Measurements from ENCODE around the gene NR1H2.
"Not testable (repeated sequence)": the region's sequence is repeated elsewhere in the genome, so short reads cannot be mapped to it uniquely, and the experiment has no call there.

The NR1H2 gene

DNA sequence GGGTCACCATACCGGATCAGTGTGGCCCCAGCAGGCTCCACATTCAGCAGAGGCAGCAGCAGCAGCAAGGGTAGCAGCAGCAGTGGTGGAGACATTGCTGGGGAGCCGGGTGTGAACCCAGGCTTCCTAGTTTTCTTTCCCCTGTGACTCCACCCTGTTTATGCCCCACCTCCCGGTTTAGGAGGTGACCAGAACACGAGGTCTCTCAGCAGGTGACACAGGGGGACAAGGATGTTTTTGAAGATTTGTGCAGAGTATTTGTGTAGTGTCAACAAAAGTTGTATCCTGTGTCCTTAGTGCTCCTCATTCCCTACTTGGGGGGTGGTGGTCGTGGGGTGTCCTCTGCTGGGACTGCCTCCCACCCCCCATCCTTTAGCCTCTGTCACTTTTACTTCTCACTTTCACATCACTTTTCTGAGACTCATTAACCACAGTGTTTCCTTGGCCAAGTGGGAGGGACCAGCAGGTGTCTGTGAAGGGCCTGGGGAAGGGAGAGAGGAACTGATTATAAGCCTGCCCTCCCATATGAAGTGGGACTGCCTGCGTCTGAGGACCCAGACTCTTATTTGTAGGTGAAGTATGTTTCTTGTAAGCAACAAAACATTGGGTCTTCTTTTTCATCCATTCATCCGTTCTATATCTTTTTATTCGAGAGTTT lies 31.5 kb upstream of the NR1H2 start:
- DNase-seq: no peak
- H3K4me3 ChIP-seq (ENCODE audit: insufficient read depth, low read depth, low read length, poor library complexity, severe bottlenecking): no peak overlapping the region

DNA sequence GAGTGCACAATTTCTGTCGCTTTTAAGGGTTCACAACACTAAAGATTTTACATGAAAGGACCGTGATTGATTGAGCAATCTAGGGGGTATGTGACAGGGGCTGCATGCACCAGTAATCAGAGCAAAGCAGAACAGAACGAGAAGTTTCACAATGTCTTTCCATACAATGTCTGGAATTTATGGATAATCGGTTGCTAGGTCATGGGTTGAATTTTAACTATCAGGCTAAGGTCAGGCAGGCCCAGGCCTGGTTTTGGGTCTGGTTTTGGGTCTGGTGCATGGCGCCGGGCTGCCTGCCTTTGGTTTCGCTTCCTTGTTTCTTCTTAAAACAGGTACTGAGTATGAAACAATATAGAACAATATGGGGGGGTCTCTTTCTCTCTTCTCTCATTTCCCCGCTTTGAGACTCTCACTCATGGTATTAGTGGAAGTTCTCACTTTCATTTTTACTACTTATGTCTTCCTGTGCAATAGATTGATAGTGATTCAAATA lies 29.1 kb upstream of the NR1H2 start:
- not testable (repeated sequence) for H3K36me3 ChIP-seq (ENCODE audit: control insufficient read depth, insufficient read depth, low read length); H3K9me3 ChIP-seq (ENCODE audit: control insufficient read depth, low read length); H3K27ac ChIP-seq (ENCODE audit: insufficient read depth, low read length, poor library complexity, severe bottlenecking); DNase-seq; H3K4me3 ChIP-seq (ENCODE audit: insufficient read depth, low read depth, low read length, poor library complexity, severe bottlenecking); H3K27me3 ChIP-seq (replicated peaks; ENCODE audit: control insufficient read depth, insufficient read depth, low read length, poor library complexity, severe bottlenecking); H3K4me1 ChIP-seq (ENCODE audit: control insufficient read depth, insufficient read depth, low read length, poor library complexity, severe bottlenecking)

More for the DNA sequence above, 31.5 kb upstream of the NR1H2 start:
- H3K36me3 ChIP-seq (ENCODE audit: control insufficient read depth, insufficient read depth, low read length): no peaks in the 10 kb centered on the region
- H3K27me3 ChIP-seq (replicated peaks; ENCODE audit: control insufficient read depth, insufficient read depth, low read length, poor library complexity, severe bottlenecking): no peaks in the 10 kb centered on the region
- no peaks in the 10 kb centered on the region for H3K9me3 ChIP-seq (ENCODE audit: control insufficient read depth, low read length)
- H3K27ac ChIP-seq (ENCODE audit: insufficient read depth, low read length, poor library complexity, severe bottlenecking): no peak overlapping the region
- H3K4me1 ChIP-seq (ENCODE audit: control insufficient read depth, insufficient read depth, low read length, poor library complexity, severe bottlenecking): no peaks in the 10 kb centered on the region

DNA sequence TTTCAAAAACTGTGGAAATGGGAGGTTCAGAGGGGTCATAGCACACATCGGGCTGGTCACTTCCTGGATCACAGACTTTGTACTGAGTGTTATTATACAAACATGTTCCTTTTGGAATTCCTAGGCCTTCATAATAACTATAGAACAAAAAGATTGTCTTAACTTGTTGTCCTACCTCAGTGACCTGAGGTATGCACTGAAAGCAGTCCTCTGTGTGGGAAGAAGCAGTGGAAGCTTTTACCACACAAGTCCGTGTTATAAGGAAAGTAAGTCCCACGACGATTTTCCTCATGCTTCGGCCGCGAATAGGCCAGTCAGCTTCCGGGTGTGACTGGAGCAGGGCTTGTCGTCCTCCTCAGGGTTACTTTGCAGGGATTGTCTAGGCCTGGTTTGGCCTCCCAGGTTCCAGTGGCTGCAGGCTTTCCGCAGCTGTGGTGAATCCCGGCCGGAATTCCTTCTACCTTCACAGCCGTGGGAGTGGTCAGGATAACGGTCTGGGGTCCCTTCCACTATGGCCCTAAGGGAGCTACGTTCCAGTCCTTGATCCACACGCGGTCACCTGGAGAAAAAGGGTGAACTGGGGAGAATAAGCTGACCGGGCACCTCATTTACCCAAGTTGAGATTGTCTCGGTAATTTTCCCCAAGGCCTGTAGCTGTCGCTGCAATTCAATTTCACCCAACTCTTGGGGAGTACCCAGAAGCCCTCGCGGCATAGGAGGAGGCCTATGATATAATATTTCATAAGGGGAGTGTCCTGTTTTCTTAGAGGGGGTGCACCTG lies 26.8 kb upstream of the NR1H2 start:
- H3K27ac ChIP-seq (ENCODE audit: insufficient read depth, low read length, poor library complexity, severe bottlenecking): no peak overlapping the region
- H3K9me3 ChIP-seq (ENCODE audit: control insufficient read depth, low read length): no peaks in the 10 kb centered on the region
- no peaks in the 10 kb centered on the region for H3K27me3 ChIP-seq (replicated peaks; ENCODE audit: control insufficient read depth, insufficient read depth, low read length, poor library complexity, severe bottlenecking)
- DNase-seq: no peak
- H3K4me3 ChIP-seq (ENCODE audit: insufficient read depth, low read depth, low read length, poor library complexity, severe bottlenecking): no peak overlapping the region
- no peaks in the 10 kb centered on the region for H3K36me3 ChIP-seq (ENCODE audit: control insufficient read depth, insufficient read depth, low read length)
- H3K4me1 ChIP-seq (ENCODE audit: control insufficient read depth, insufficient read depth, low read length, poor library complexity, severe bottlenecking): no peaks in the 10 kb centered on the region

DNA sequence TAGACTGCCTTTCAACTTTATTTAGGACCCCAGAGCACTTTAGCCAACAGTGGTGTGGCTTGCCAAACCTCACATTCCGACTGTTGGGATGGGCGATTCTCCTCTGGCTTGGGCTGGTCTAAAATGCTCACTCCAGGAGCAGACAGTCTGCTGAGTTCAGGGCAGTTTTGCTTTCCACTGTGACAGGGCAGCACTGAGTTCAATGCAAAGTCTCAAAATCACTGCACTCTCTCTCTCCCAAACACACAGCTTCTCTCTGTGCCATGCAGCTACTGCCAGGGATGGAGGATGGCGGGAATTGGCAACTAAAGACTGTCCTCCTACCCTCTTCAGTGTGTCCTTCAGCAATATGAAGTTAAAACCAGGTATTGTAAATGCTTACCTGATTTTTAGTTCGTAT lies 24.0 kb upstream of the NR1H2 start:
- no peak for DNase-seq
- Histone ChIP-seq H3K4me3 (ENCODE audit: insufficient read depth, low read depth, low read length, poor library complexity, severe bottlenecking) (no peak overlapping the region), H3K27ac (ENCODE audit: insufficient read depth, low read length, poor library complexity, severe bottlenecking) (no peak overlapping the region), H3K4me1 (ENCODE audit: control insufficient read depth, insufficient read depth, low read length, poor library complexity, severe bottlenecking) (no peaks in the 10 kb centered on the region), H3K27me3 (replicated peaks; ENCODE audit: control insufficient read depth, insufficient read depth, low read length, poor library complexity, severe bottlenecking) (no peaks in the 10 kb centered on the region), H3K9me3 (ENCODE audit: control insufficient read depth, low read length) (no peaks in the 10 kb centered on the region), H3K36me3 (ENCODE audit: control insufficient read depth, insufficient read depth, low read length) (no peaks in the 10 kb centered on the region)

DNA sequence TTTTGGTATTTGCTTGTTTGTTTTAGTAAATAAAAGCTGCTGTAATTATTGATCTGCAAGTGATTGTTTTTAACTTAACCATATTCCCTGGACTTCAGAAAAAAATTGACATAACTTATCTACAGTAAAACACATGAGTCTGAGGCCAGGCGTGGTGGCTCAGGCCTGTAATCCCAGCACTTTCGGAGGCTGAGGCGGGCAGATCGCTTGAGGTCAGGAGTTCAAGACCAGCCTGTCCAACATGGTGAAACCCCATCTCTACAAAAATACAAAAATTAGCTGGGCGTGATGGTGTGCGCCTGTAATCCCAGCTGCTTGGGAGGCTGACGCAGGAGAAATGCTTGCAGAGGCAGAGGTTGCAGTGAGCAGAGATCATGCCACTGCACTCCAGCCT lies 22.8 kb upstream of the NR1H2 start:
- not testable (repeated sequence) for H3K4me1 ChIP-seq (ENCODE audit: control insufficient read depth, insufficient read depth, low read length, poor library complexity, severe bottlenecking); H3K36me3 ChIP-seq (ENCODE audit: control insufficient read depth, insufficient read depth, low read length); H3K27me3 ChIP-seq (replicated peaks; ENCODE audit: control insufficient read depth, insufficient read depth, low read length, poor library complexity, severe bottlenecking); H3K27ac ChIP-seq (ENCODE audit: insufficient read depth, low read length, poor library complexity, severe bottlenecking); H3K4me3 ChIP-seq (ENCODE audit: insufficient read depth, low read depth, low read length, poor library complexity, severe bottlenecking); DNase-seq; H3K9me3 ChIP-seq (ENCODE audit: control insufficient read depth, low read length)

DNA sequence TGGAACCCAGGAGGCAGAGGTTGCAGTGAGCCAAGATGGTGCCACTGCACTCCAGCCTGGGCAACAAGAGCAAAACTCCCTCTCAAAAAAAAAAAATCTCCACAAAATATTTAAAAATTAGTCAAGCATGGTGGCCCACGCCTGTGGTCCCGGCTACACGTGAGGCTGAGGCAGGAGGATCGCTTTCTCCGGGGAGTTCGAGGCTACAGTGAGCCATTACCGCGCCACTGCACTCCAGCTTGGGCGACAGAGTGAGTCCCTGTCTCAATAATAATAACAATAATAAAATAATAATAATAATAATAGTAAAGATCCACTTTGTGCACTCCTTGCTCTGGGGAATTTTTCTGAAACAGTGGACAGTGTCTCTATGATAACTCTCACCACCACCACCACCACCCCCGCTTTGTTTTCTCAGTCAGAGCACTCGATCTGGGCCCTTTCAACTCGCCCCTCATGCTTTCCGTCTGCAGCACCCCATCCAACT lies 19.5 kb upstream of the NR1H2 start:
- Histone ChIP-seq H3K36me3 (ENCODE audit: control insufficient read depth, insufficient read depth, low read length) (no peaks in the 10 kb centered on the region), H3K27me3 (replicated peaks; ENCODE audit: control insufficient read depth, insufficient read depth, low read length, poor library complexity, severe bottlenecking) (no peaks in the 10 kb centered on the region), H3K9me3 (ENCODE audit: control insufficient read depth, low read length) (no peaks in the 10 kb centered on the region), H3K4me1 (ENCODE audit: control insufficient read depth, insufficient read depth, low read length, poor library complexity, severe bottlenecking) (peaks cover 8% of the 10 kb centered on the region), H3K4me3 (ENCODE audit: insufficient read depth, low read depth, low read length, poor library complexity, severe bottlenecking) (peak overlapping the region; percentile 72), H3K27ac (ENCODE audit: insufficient read depth, low read length, poor library complexity, severe bottlenecking) (peak overlapping the region; percentile 94)
- DNase-seq: no peak

DNA sequence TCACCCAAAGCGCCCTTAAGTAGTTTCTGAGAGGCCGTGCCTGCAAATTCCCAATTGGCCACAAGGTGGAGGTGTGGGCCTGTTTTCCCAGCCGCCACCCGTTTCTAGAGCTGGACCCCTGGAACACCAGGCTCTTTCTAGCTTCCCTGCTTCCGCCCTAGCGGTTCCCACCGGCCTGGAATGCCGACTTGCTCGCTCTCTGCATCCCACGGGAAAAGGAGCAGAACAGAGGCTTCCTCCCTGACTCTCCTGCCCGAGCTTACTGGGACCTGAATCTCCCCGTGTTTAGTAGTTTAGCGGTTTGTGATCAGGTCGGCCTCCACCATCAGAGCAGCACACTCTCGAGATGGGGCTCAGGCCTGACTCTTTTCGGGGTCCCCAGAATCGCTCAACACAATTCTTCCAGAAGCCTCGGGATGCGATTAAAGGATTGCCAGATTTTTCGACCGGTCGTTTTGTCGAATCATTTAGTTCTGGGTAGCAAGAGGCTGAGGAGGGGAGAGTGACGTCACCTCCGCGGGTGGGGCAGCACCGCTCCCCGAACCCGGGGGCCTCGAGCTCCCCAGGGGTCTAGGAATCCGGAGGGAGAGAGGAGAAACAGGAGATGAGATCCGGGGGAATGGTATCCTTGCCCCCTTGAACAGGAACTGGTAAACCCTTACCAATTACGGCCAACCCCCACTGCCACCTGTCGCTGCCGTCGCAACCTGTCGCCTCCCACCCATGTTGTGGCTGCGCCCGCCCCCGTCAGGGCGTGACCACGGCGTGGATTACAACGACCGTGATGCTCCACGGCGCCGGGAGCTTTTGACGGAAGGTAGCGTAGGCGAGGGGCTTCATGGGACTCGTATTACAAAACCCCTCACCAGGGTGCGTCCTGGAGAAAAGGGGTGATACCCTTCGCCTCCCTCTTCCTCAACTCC lies 18.8 kb upstream of the NR1H2 start:
- H3K36me3 ChIP-seq (ENCODE audit: control insufficient read depth, insufficient read depth, low read length): no peaks in the 10 kb centered on the region
- peaks cover 8% of the 10 kb centered on the region for H3K4me1 ChIP-seq (ENCODE audit: control insufficient read depth, insufficient read depth, low read length, poor library complexity, severe bottlenecking)
- DNase-seq: peak; percentile 67 to 80 (median 77)
- no peaks in the 10 kb centered on the region for H3K27me3 ChIP-seq (replicated peaks; ENCODE audit: control insufficient read depth, insufficient read depth, low read length, poor library complexity, severe bottlenecking)
- H3K9me3 ChIP-seq (ENCODE audit: control insufficient read depth, low read length): no peaks in the 10 kb centered on the region
- H3K4me3 ChIP-seq (ENCODE audit: insufficient read depth, low read depth, low read length, poor library complexity, severe bottlenecking): peak overlapping the region; percentile 72
- H3K27ac ChIP-seq (ENCODE audit: insufficient read depth, low read length, poor library complexity, severe bottlenecking): peak overlapping the region; percentile 94

DNA sequence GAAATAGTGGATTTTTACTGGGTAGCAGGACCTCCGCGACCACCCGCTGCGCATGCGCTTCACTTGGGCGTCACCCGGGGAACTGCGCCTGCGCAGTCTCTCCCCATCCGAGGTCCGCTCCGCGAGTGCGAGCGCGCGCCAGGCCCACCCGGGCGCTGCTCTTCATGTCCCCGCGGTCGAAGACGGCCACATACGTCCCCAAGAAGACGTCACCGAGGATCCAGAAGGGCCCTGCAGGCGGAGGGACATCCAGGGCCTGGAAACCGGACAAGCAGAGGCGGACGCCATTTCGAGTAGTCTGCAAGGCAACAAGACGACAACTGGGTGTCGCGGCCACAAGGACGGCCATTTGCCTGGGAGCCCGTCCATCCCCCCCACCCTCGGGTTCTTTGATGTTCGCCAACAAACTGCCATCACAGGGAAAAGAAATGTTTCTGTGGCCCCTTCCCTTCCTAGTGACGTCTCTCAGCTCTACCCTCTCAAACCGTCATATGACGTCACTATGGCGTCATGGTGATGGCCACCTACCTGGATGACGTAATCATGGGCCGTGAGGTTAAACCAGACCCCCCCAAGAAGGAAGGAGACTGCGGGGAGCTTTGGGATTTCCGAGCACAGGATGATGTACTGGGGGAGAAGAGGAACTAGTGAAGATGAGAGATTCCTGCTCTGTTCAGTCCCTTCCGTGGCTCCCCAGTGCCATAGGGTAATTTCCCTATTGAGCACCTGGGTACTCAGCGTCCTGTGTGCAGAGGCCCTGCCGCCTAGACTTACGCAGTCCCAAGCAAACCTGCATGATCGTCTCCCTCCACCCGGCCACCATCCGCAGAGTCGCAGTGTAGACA lies 17.6 kb upstream of the NR1H2 start:
- H3K9me3 ChIP-seq (ENCODE audit: control insufficient read depth, low read length): no peaks in the 10 kb centered on the region
- H3K36me3 ChIP-seq (ENCODE audit: control insufficient read depth, insufficient read depth, low read length): no peaks in the 10 kb centered on the region
- peak overlapping the region; percentile 72 for H3K4me3 ChIP-seq (ENCODE audit: insufficient read depth, low read depth, low read length, poor library complexity, severe bottlenecking)
- H3K27me3 ChIP-seq (replicated peaks; ENCODE audit: control insufficient read depth, insufficient read depth, low read length, poor library complexity, severe bottlenecking): no peaks in the 10 kb centered on the region
- peak overlapping the region; percentile 94 for H3K27ac ChIP-seq (ENCODE audit: insufficient read depth, low read length, poor library complexity, severe bottlenecking)
- DNase-seq: peak; percentile 57 to 69 (median 64)
- peaks cover 8% of the 10 kb centered on the region for H3K4me1 ChIP-seq (ENCODE audit: control insufficient read depth, insufficient read depth, low read length, poor library complexity, severe bottlenecking)

DNA sequence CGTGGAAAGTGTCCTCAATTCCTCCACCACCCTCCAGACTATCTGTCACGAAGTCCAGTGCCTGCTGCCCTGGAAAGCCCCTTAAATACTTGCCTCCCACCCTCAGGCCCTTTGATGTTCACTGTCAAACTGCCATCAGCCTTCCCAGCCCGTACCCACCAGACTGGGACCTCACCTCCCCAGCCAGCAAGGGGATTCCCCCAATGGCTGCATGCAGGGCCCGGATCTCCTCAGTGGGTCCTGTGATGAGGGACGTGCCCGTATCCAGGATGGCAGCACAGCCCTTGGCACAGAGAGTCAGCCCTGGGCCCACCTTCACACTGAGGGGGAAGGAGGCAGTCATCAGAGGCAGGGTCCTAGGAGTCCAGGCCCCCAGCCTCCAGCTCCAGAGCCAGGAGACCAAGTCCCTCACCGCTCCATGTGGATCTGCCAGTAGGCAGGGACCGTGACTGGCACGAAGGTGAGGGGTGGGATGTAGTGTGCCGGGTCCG lies 16.9 kb upstream of the NR1H2 start:
- no peak overlapping the region for H3K4me3 ChIP-seq (ENCODE audit: insufficient read depth, low read depth, low read length, poor library complexity, severe bottlenecking)
- peaks cover 8% of the 10 kb centered on the region for H3K4me1 ChIP-seq (ENCODE audit: control insufficient read depth, insufficient read depth, low read length, poor library complexity, severe bottlenecking)
- H3K36me3 ChIP-seq (ENCODE audit: control insufficient read depth, insufficient read depth, low read length): no peaks in the 10 kb centered on the region
- H3K27me3 ChIP-seq (replicated peaks; ENCODE audit: control insufficient read depth, insufficient read depth, low read length, poor library complexity, severe bottlenecking): no peaks in the 10 kb centered on the region
- no peak overlapping the region for H3K27ac ChIP-seq (ENCODE audit: insufficient read depth, low read length, poor library complexity, severe bottlenecking)
- DNase-seq: no peak
- H3K9me3 ChIP-seq (ENCODE audit: control insufficient read depth, low read length): no peaks in the 10 kb centered on the region

Measured in effector memory CD4-positive, alpha-beta T cell (primary cell).